ENCODE measurements around the gene ABHD2.

DNA sequence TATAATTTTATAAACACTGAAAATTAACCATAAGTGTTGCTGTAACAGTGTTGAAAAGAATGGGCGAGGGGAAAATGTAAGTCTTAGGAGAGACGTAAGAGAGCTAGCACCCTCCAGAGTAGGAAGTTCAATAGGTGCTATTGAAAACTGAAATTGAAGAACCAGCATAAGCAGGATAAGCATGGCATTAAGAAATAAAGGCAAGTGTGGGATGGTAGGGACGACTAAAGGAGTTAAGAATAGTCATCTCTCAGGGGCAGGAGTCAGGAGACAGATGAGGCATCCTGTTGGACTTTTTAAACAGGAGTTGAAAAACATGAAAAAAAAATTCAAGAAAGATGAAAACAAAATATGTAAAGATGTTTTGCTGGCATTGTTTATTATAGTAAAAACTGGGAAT is 43.5 kb downstream of the ABHD2 start:
- TF ChIP-seq CTCF (IDR thresholded peaks at IDR 0.05; ENCODE audit: low read depth, low read length) (no peak), EZH2phosphoT487 (IDR thresholded peaks at IDR 0.05; ENCODE audit: low read depth) (no peak)

Data from OCI-LY3 (cell line).